CD14-positive monocyte (primary cell): ENCODE data around the gene CDH12. TPM values are rescaled to one million over a fixed set of nuclear protein-coding genes. Genes with fewer than 3 reads are reported as not detected.

Experiments used
- DNase-seq, 3 donors: peaks; one replicate each; pipeline ENCODE4 v3.0.0-alpha.2; 2011 to 2022
- H2AFZ ChIP-seq: 2 replicates; pipeline ENCODE4 v1.6.0; 2012; ENCODE audit warnings: mild to moderate bottlenecking, low read depth, low read length, inconsistent platforms; ENCODE audit not compliant: insufficient read depth, poor library complexity, severe bottlenecking
- H3K27ac ChIP-seq, 2 donors: 1 replicate in 1 of 2; 2 replicates in 1 of 2; pipeline ENCODE4 v1.5.1; 2012 to 2013; ENCODE audit warnings: low read length in 2 of 2, control low read depth in 1 of 2, inconsistent platforms in 1 of 2, low read depth in 1 of 2, mild to moderate bottlenecking in 1 of 2
- H3K27me3 ChIP-seq, 2 donors: one replicate each; pipeline versions ENCODE4 v1.6.0 to v1.6.1; 2011 to 2013; ENCODE audit warnings: low read length in 2 of 2; ENCODE audit not compliant: control insufficient read depth in 2 of 2, insufficient read depth in 2 of 2
- H3K36me3 ChIP-seq, 2 donors: replicated peaks in 1 of 2; 1 replicate in 1 of 2; 2 replicates in 1 of 2; pipeline versions ENCODE4 v1.5.1 to v1.6.1; 2012 to 2013; ENCODE audit warnings: low read length in 2 of 2, control low read depth in 1 of 2, inconsistent platforms in 1 of 2, mild to moderate bottlenecking in 1 of 2; ENCODE audit not compliant: insufficient read depth in 2 of 2, control insufficient read depth in 1 of 2
- H3K4me1 ChIP-seq, 2 donors: 1 replicate in 1 of 2; 2 replicates in 1 of 2; pipeline versions ENCODE4 v1.5.1 to v1.6.1; 2012 to 2013; ENCODE audit warnings: low read length in 2 of 2, control low read depth in 1 of 2, inconsistent platforms in 1 of 2, mild to moderate bottlenecking in 1 of 2, moderate library complexity in 1 of 2; ENCODE audit not compliant: insufficient read depth in 2 of 2, control insufficient read depth in 1 of 2
- H3K4me2 ChIP-seq: replicated peaks from 2 replicates; pipeline ENCODE3; 2012; ENCODE audit warnings: low read length, moderate library complexity, mild to moderate bottlenecking; ENCODE audit not compliant: poor library complexity, severe bottlenecking; ENCODE audit errors: extremely low read depth
- H3K4me3 ChIP-seq, 3 experiments: fragments of 200-600 bp in 1 of 3; sonication (generic) in 1 of 3; replicated peaks in 1 of 3; 1 replicate in 2 of 3; 2 replicates in 1 of 3; pipeline ENCODE4 v1.5.1; 2011 to 2013; ENCODE audit warnings: low read length in 3 of 3, mild to moderate bottlenecking in 3 of 3, control low read depth in 2 of 3, low read depth in 2 of 3, inconsistent platforms in 1 of 3, moderate library complexity in 1 of 3
- H3K79me2 ChIP-seq: 2 replicates; pipeline ENCODE4 v1.6.0; 2012; ENCODE audit warnings: mild to moderate bottlenecking, control low read depth, inconsistent platforms, low read length, moderate library complexity; ENCODE audit not compliant: insufficient read depth
- H3K9ac ChIP-seq: 2 replicates; pipeline ENCODE4 v1.6.0; 2017; ENCODE audit warnings: low read length, mild to moderate bottlenecking; ENCODE audit not compliant: insufficient read depth, poor library complexity, severe bottlenecking
- H3K9me3 ChIP-seq, 2 donors: replicated peaks in 1 of 2; 1 replicate in 1 of 2; 2 replicates in 1 of 2; pipeline versions ENCODE4 v1.5.1 to v1.6.1; 2012 to 2013; ENCODE audit warnings: low read length in 2 of 2, control low read depth in 1 of 2; ENCODE audit not compliant: control insufficient read depth in 1 of 2, insufficient read depth in 1 of 2
- H4K20me1 ChIP-seq: 2 replicates; pipeline ENCODE4 v1.6.0; 2012; ENCODE audit warnings: mild to moderate bottlenecking, low read length, control low read depth, moderate library complexity; ENCODE audit not compliant: insufficient read depth
- H3K27ac Mint-ChIP-seq, 7 donors: one replicate each; pipeline ENCODE4 v1.8.0; 2020; ENCODE audit warnings: mild to moderate bottlenecking in 7 of 7, mixed read lengths in 7 of 7, moderate library complexity in 6 of 7, inconsistent platforms in 2 of 7
- H3K27me3 Mint-ChIP-seq, 3 donors: one replicate each; pipeline ENCODE4 v1.8.0; 2021 to 2022; ENCODE audit warnings: low read depth in 3 of 3, mild to moderate bottlenecking in 3 of 3, mixed read lengths in 3 of 3, moderate library complexity in 3 of 3, inconsistent platforms in 1 of 3
- H3K36me3 Mint-ChIP-seq, 2 donors: one replicate each; pipeline ENCODE4 v1.8.0; 2020; ENCODE audit warnings: mixed read lengths in 2 of 2, inconsistent platforms in 1 of 2, mild to moderate bottlenecking in 1 of 2
- H3K4me1 Mint-ChIP-seq: one replicate; pipeline ENCODE4 v1.8.0; 2020; ENCODE audit warnings: mild to moderate bottlenecking, mixed read lengths
- H3K4me3 Mint-ChIP-seq, 2 donors: one replicate each; pipeline ENCODE4 v1.8.0; 2020; ENCODE audit warnings: mild to moderate bottlenecking in 2 of 2, mixed read lengths in 2 of 2, moderate library complexity in 1 of 2
- H3K9me3 Mint-ChIP-seq, 7 donors: one replicate each; pipeline ENCODE4 v1.8.0; 2020 to 2022; ENCODE audit warnings: mixed read lengths in 7 of 7, mild to moderate bottlenecking in 6 of 7, moderate library complexity in 6 of 7, inconsistent platforms in 2 of 7
- CTCF ChIP-seq: fragments of 200-600 bp; IDR thresholded peaks from one replicate; pipeline ENCODE4 v1.8.0; 2022; ENCODE audit warnings: antibody characterized with exemption, mild to moderate bottlenecking
- WGBS: methylation state at CpG from one replicate; pipeline ENCODE4 v1.1.5; 2013; ENCODE audit warnings: missing lambda C conversion rate; ENCODE audit not compliant: insufficient coverage; 5-methylcytosine and 5-hydroxymethylcytosine counted together
- intact Hi-C, 2 donors: fragments of 100-400 bp; cut with micrococcal nuclease; formaldehyde crosslinking; loops; one replicate each; pipeline versions ENCODE4 v1.15.0 to v1.15.1; 2023
- polyA plus RNA-seq, 3 donors: library from polyadenylated mRNA; depleted of rRNA in 1 of 3; unstranded in 2 of 3; stranded (reverse) in 1 of 3; fragments of 300-500 nt in 2 of 3; fragments of >200 nt in 1 of 3; fragmentation: Illumina TruSeq in 2 of 3; gene quantifications; 1 replicate in 2 of 3; 2 replicates in 1 of 3; pipeline ENCODE4 v1.2.3, GENCODE V29; 2012 to 2021

The CDH12 gene
- polyA plus RNA-seq, 3 donors: not detected

- no peaks in the 10 kb centered on the region for H3K4me1 ChIP-seq
- H3K9me3 Mint-ChIP-seq: peaks cover 0 to 4% (median 0%) of the 10 kb centered on the region in 7 donors
- no peaks in the 10 kb centered on the region for H3K4me1 Mint-ChIP-seq
- no peaks in the 10 kb centered on the region for H3K9me3 ChIP-seq
- no peak overlapping the region for H3K4me3 Mint-ChIP-seq
- no peak overlapping the region for H3K27ac ChIP-seq
- no peak overlapping the region for H2AFZ ChIP-seq
- H3K4me3 ChIP-seq: no peak overlapping the region
- H3K9ac ChIP-seq: no peak overlapping the region
- H4K20me1 ChIP-seq: no peaks in the 10 kb centered on the region
- no peak overlapping the region for H3K4me2 ChIP-seq
- intact Hi-C loops: no loop called here
- TF ChIP-seq CTCF: no peak
- H3K27me3 ChIP-seq: no peaks in the 10 kb centered on the region
- no CpG with 5 or more reads among the region's 1 CpG for WGBS
- H3K27ac Mint-ChIP-seq: no peak overlapping the region
- H3K27me3 Mint-ChIP-seq: no peaks in the 10 kb centered on the region
- H3K36me3 ChIP-seq: no peaks in the 10 kb centered on the region
- no peak for DNase-seq
- H3K79me2 ChIP-seq: no peaks in the 10 kb centered on the region
- no peaks in the 10 kb centered on the region for H3K36me3 Mint-ChIP-seq
Observed at GRCh38 chr5:22542340-22542739, 310.8 kb downstream of the CDH12 start.

- H3K4me3 Mint-ChIP-seq: no peak overlapping the region
- no peaks in the 10 kb centered on the region for H3K27me3 Mint-ChIP-seq
- Histone ChIP-seq H4K20me1 (no peaks in the 10 kb centered on the region), H3K27ac (no peak overlapping the region), H3K9ac (no peak overlapping the region), H3K4me1 (no peaks in the 10 kb centered on the region), H3K36me3 (no peaks in the 10 kb centered on the region), H3K4me3 (no peak overlapping the region), H2AFZ (no peak overlapping the region), H3K9me3 (no peaks in the 10 kb centered on the region), H3K27me3 (no peaks in the 10 kb centered on the region), H3K79me2 (no peaks in the 10 kb centered on the region), H3K4me2 (no peak overlapping the region)
- no peaks in the 10 kb centered on the region for H3K36me3 Mint-ChIP-seq
- WGBS: no CpG with 5 or more reads among the region's 1 CpG
- H3K4me1 Mint-ChIP-seq: no peaks in the 10 kb centered on the region
- TF ChIP-seq CTCF: no peak
- intact Hi-C loops: no loop called here
- H3K27ac Mint-ChIP-seq: no peak overlapping the region
- peaks cover 0 to 4% (median 0%) of the 10 kb centered on the region in 7 donors for H3K9me3 Mint-ChIP-seq
- no peak for DNase-seq
Observed at GRCh38 chr5:22541037-22541436, 312.1 kb downstream of the CDH12 start.
